H7 (cell line): ENCODE data around the gene CREB3L1. TPM values are rescaled to one million over a fixed set of nuclear protein-coding genes. Genes with fewer than 3 reads are reported as not detected.

Experiments used
- DNase-seq: peaks from one replicate; pipeline ENCODE4 v3.0.0; 2012
- H3K27me3 ChIP-seq: 2 replicates; pipeline ENCODE4 v1.6.0; 2011; ENCODE audit warnings: mild to moderate bottlenecking, low read length; ENCODE audit not compliant: control insufficient read depth, insufficient read depth
- H3K36me3 ChIP-seq: replicated peaks from 2 replicates; pipeline ENCODE4 v1.5.1; 2011; ENCODE audit warnings: low read length; ENCODE audit not compliant: control insufficient read depth, insufficient read depth
- H3K4me3 ChIP-seq: 2 replicates; pipeline ENCODE4 v1.5.1; 2011; ENCODE audit warnings: low read depth, mild to moderate bottlenecking, control low read depth, low read length, moderate library complexity; ENCODE audit not compliant: insufficient read depth
- total RNA-seq: library from RNA; depleted of rRNA; stranded (reverse); fragments of >200 nt; shearing (Covaris generic); gene quantifications from 2 replicates; pipeline ENCODE4 v1.2.3, GENCODE V29; 2014; rRNA removed

Gene CREB3L1
- 1.6 and 5.0 TPM in 2 replicates for total RNA-seq

- Histone ChIP-seq H3K36me3 (no peaks in the 10 kb centered on the region), H3K27me3 (peaks cover 2% of the 10 kb centered on the region; the same call in 1 of the 2 replicates), H3K4me3 (peak within 1 kb of the TSS; percentile 64)
- DNase-seq: peak; percentile 88
These were observed at the start of gene CREB3L1 for GRCh38 chr11:46277622-46278386. CREB3L1 (plus strand) TSS chr11:46277662; CDS start chr11:46278112, 450 bp downstream.

- Histone ChIP-seq H3K36me3 (no peaks in the 10 kb centered on the region), H3K27me3 (no peaks in the 10 kb centered on the region), H3K4me3 (no peak overlapping the region)
- DNase-seq: no peak
These were observed 48.2 kb upstream of the CREB3L1 start for GRCh38 chr11:46229230-46229629.

- Histone ChIP-seq H3K36me3 (no peaks in the 10 kb centered on the region), H3K27me3 (peaks cover 17% of the 10 kb centered on the region), H3K4me3 (no peak overlapping the region)
- peak; percentile 53 for DNase-seq
These were observed 43.2 kb upstream of the CREB3L1 start for GRCh38 chr11:46234311-46234710.

GRCh38 chr11:46235777-46236688, 41.4 kb upstream of the CREB3L1 start:
- H3K36me3 ChIP-seq: no peaks in the 10 kb centered on the region
- no peak for DNase-seq
- peaks cover 17% of the 10 kb centered on the region for H3K27me3 ChIP-seq
- no peak overlapping the region for H3K4me3 ChIP-seq

GRCh38 chr11:46236918-46237247, 40.6 kb upstream of the CREB3L1 start:
- H3K4me3 ChIP-seq: peak overlapping the region; percentile 46

GRCh38 chr11:46237248-46238077, 40.0 kb upstream of the CREB3L1 start:
- peak overlapping the region; percentile 46 for H3K4me3 ChIP-seq
- H3K36me3 ChIP-seq: no peaks in the 10 kb centered on the region
- DNase-seq: peak; percentile 90
- H3K27me3 ChIP-seq: peaks cover 17% of the 10 kb centered on the region

More at GRCh38 chr11:46236918-46237247, 40.6 kb upstream of the CREB3L1 start:
- Histone ChIP-seq H3K27me3 (peaks cover 17% of the 10 kb centered on the region), H3K36me3 (no peaks in the 10 kb centered on the region)
- DNase-seq: no peak

- no peaks in the 10 kb centered on the region for H3K36me3 ChIP-seq
- DNase-seq: peak; percentile 90
- peak overlapping the region; percentile 46 for H3K4me3 ChIP-seq
- peaks cover 17% of the 10 kb centered on the region for H3K27me3 ChIP-seq
These were observed 39.1 kb upstream of the CREB3L1 start for GRCh38 chr11:46238078-46238966.

- H3K4me3 ChIP-seq: peak overlapping the region; percentile 46
- H3K36me3 ChIP-seq: no peaks in the 10 kb centered on the region
- peaks cover 17% of the 10 kb centered on the region for H3K27me3 ChIP-seq
- peak; percentile 97 for DNase-seq
These were observed 38.3 kb upstream of the CREB3L1 start for GRCh38 chr11:46238967-46239800.

- no peak overlapping the region for H3K4me3 ChIP-seq
- H3K36me3 ChIP-seq: no peaks in the 10 kb centered on the region
- H3K27me3 ChIP-seq: peaks cover 17% of the 10 kb centered on the region
- DNase-seq: no peak
These were observed 37.7 kb upstream of the CREB3L1 start for GRCh38 chr11:46239801-46240061.

GRCh38 chr11:46240371-46240770, 37.1 kb upstream of the CREB3L1 start:
- no peak overlapping the region for H3K4me3 ChIP-seq
- H3K36me3 ChIP-seq: no peaks in the 10 kb centered on the region
- DNase-seq: no peak
- H3K27me3 ChIP-seq: peaks cover 17% of the 10 kb centered on the region

GRCh38 chr11:46240861-46241260, 36.6 kb upstream of the CREB3L1 start:
- no peaks in the 10 kb centered on the region for H3K36me3 ChIP-seq
- DNase-seq: no peak
- H3K4me3 ChIP-seq: no peak overlapping the region
- H3K27me3 ChIP-seq: peaks cover 17% of the 10 kb centered on the region

GRCh38 chr11:46242041-46242951, 35.2 kb upstream of the CREB3L1 start:
- no peak for DNase-seq
- Histone ChIP-seq H3K4me3 (peak overlapping the region; percentile 71), H3K27me3 (peaks cover 15% of the 10 kb centered on the region), H3K36me3 (no peaks in the 10 kb centered on the region)
